Epithelial cell of proximal tubule (primary cell): ENCODE data around the gene EML1. TPM values are rescaled to one million over a fixed set of nuclear protein-coding genes. Genes with fewer than 3 reads are reported as not detected.

ENCODE experiments used
- DNase-seq: peaks from one replicate; pipeline ENCODE4 v3.0.0-alpha.2; 2011; ENCODE audit warnings: low read depth
- H3K4me3 ChIP-seq: 2 replicates; pipeline ENCODE4 v1.5.1; 2011; ENCODE audit warnings: low read depth, mild to moderate bottlenecking, low read length
- CTCF ChIP-seq: conservative IDR thresholded peaks from 2 replicates; pipeline ENCODE4 v1.5.1; 2012; ENCODE audit warnings: low read depth, mild to moderate bottlenecking, low read length
- total RNA-seq: library from RNA; depleted of rRNA; stranded (reverse); fragments of >200 nt; gene quantifications from 2 replicates; pipeline ENCODE4 v1.2.3, GENCODE V29; 2015

The EML1 gene
- total RNA-seq, 1 donor from 2014 or later: 25.1 TPM

- H3K4me3 ChIP-seq: no peak overlapping the region
- TF ChIP-seq CTCF: no peak
- no peak for DNase-seq
Measured at GRCh38 chr14:99853206-99853605, 60.0 kb downstream of the EML1 start.

- H3K4me3 ChIP-seq: no peak overlapping the region
- no peak for TF ChIP-seq CTCF
- DNase-seq: no peak
Measured at GRCh38 chr14:99854831-99855230, 61.6 kb downstream of the EML1 start.

- no peak for TF ChIP-seq CTCF
Measured at GRCh38 chr14:99855271-99855670, 62.1 kb downstream of the EML1 start.

GRCh38 chr14:99857551-99857950 is 64.3 kb downstream of the EML1 start:
- no peak overlapping the region for H3K4me3 ChIP-seq
- DNase-seq: no peak
- TF ChIP-seq CTCF: no peak

More at GRCh38 chr14:99855271-99855670, 62.1 kb downstream of the EML1 start:
- H3K4me3 ChIP-seq: no peak overlapping the region
- DNase-seq: no peak

GRCh38 chr14:99860219-99860618 is 67.0 kb downstream of the EML1 start:
- H3K4me3 ChIP-seq: no peak overlapping the region
- TF ChIP-seq CTCF: no peak
- no peak for DNase-seq

GRCh38 chr14:99862136-99862535 is 68.9 kb downstream of the EML1 start:
- DNase-seq: no peak
- TF ChIP-seq CTCF: no peak
- no peak overlapping the region for H3K4me3 ChIP-seq

GRCh38 chr14:99863059-99863458 is 69.8 kb downstream of the EML1 start:
- no peak for DNase-seq
- no peak overlapping the region for H3K4me3 ChIP-seq
- TF ChIP-seq CTCF: no peak
